ENCODE measurements around the gene PCBP2. TPM values are rescaled to one million over a fixed set of nuclear protein-coding genes. Genes with fewer than 3 reads are reported as not detected.

The PCBP2 gene
- total and polyA plus RNA-seq, 8 donors: 634 to 1,132 (median 1,042) TPM

- no peak for ATAC-seq
- H3K27ac ChIP-seq: no peak overlapping the region
- no peaks in the 10 kb centered on the region for H3K27me3 ChIP-seq
- no peaks in the 10 kb centered on the region for H3K9me3 ChIP-seq
- peaks cover 0 to 20% of the 10 kb centered on the region in 2 donors for H3K4me1 ChIP-seq
- no peak for DNase-seq
- no peak for TF ChIP-seq CTCF (IDR thresholded peaks at IDR 0.05)
- H3K4me3 ChIP-seq: no peak overlapping the region
- intact Hi-C loops (cut with DNase I): no loop called here
- H3K36me3 ChIP-seq: peaks cover 14 to 100% of the 10 kb centered on the region in 2 donors
Observed at GRCh38 chr12:53461591-53461990, 9.7 kb downstream of the PCBP2 start.

GRCh38 chr12:53462935-53463334 lies 11.0 kb downstream of the PCBP2 start:
- H3K27ac ChIP-seq: no peak overlapping the region
- DNase-seq (no peak), ATAC-seq (no peak)
- TF ChIP-seq CTCF (IDR thresholded peaks at IDR 0.05): no peak
- peaks cover 0 to 15% of the 10 kb centered on the region in 2 donors for H3K4me1 ChIP-seq
- peaks cover 11 to 100% of the 10 kb centered on the region in 2 donors for H3K36me3 ChIP-seq
- no peaks in the 10 kb centered on the region for H3K27me3 ChIP-seq
- H3K4me3 ChIP-seq: no peak overlapping the region
- no peaks in the 10 kb centered on the region for H3K9me3 ChIP-seq
- intact Hi-C loops (cut with DNase I): no loop called here

- no peak overlapping the region for H3K27ac ChIP-seq
- no peak for TF ChIP-seq CTCF (IDR thresholded peaks at IDR 0.05)
- H3K36me3 ChIP-seq: peaks cover 8 to 100% of the 10 kb centered on the region in 2 donors
- intact Hi-C loops (cut with DNase I): no loop called here
- H3K9me3 ChIP-seq: no peaks in the 10 kb centered on the region
- no peaks in the 10 kb centered on the region for H3K27me3 ChIP-seq
- DNase-seq (no peak), ATAC-seq (no peak)
- no peak overlapping the region for H3K4me3 ChIP-seq
- H3K4me1 ChIP-seq: peaks cover 0 to 15% of the 10 kb centered on the region in 2 donors
Observed at GRCh38 chr12:53463802-53464560, 12.1 kb downstream of the PCBP2 start.

DNA sequence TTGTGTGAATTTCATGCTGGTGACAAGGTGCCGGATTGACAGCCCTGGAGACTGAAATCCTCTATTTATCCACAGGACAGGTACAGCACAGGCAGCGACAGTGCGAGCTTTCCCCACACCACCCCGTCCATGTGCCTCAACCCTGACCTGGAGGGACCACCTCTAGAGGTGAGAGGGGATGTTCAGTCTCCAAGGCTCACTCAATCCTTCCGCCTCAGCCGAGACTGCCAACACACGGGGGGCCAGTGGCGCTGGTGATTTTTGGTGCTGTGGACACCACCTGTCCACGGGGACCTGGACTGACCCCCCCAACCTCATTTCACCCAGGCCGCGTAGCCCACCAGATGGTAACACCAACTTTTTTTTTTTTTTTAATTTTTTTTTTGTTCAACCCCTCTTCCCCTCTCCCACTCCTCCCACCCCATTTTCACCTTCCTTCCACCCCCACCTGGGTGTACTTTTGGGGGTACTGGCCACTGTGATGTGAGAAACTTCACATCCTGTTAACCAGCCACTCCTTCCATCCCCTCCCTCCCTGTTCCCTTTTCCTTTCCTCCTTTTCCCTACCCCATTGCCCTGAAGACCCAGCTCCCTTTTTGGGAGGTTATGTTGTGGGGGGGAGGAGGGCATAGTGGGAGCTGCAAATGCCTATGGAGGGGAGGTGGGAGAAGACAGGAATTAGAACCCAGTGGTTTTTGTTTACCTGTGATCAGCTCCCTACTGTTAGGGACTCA lies 12.9 kb downstream of the PCBP2 start:
- Histone ChIP-seq H3K27me3 (no peaks in the 10 kb centered on the region), H3K4me1 (peaks cover 0 to 15% of the 10 kb centered on the region in 2 donors), H3K9me3 (no peaks in the 10 kb centered on the region), H3K4me3 (no peak overlapping the region), H3K27ac (no peak overlapping the region), H3K36me3 (peaks cover 7 to 100% of the 10 kb centered on the region in 2 donors)
- DNase-seq (no peak), ATAC-seq (no peak)
- intact Hi-C loops (cut with DNase I): no loop called here
- TF ChIP-seq CTCF (IDR thresholded peaks at IDR 0.05): no peak

DNA sequence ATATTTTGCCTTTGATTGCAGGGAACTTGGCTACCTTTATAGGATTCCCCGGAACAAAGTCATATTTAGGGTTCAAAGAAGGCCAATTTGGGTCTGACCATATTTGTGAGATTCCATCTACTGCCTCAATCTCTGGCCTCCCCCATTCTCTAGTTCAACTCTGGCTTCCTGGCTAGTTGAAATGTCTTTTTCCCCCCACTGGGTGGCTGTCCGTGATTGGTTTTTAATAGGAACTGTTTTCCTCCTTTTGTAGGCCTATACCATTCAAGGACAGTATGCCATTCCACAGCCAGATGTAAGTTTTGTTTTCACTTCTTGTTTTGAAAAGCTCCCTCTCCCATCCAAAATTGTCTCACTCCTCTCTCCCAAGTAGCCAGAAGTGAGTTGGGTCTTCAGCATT lies 13.8 kb downstream of the PCBP2 start:
- H3K27me3 ChIP-seq: no peaks in the 10 kb centered on the region
- H3K9me3 ChIP-seq: no peaks in the 10 kb centered on the region
- intact Hi-C loops (cut with DNase I): no loop called here
- peaks cover 7 to 100% of the 10 kb centered on the region in 2 donors for H3K36me3 ChIP-seq
- DNase-seq: no peak
- H3K27ac ChIP-seq: no peak overlapping the region
- no peak overlapping the region for H3K4me3 ChIP-seq
- peaks cover 0 to 15% of the 10 kb centered on the region in 2 donors for H3K4me1 ChIP-seq
- no peak for ATAC-seq
- no peak for TF ChIP-seq CTCF (IDR thresholded peaks at IDR 0.05)
